ENCODE data around the gene CORO2A.
A peak's percentile ranks its signal among the peaks of the same experiment; 100 is the strongest.
"Not testable (repeated sequence)": the region's sequence is repeated elsewhere in the genome, so short reads cannot be mapped to it uniquely, and the experiment has no call there.

CORO2A gene

GRCh38 chr9:98101416-98101815, 91.0 kb downstream of the CORO2A start:
- DNase-seq: no peak

- no peak for DNase-seq
Measured at GRCh38 chr9:98100456-98100855, 92.0 kb downstream of the CORO2A start.

GRCh38 chr9:98099898-98100297, 92.5 kb downstream of the CORO2A start:
- peak; percentile 93 for DNase-seq

- no peak for DNase-seq
Measured at GRCh38 chr9:98099346-98099745, 93.1 kb downstream of the CORO2A start.

GRCh38 chr9:98097836-98098235, 94.6 kb downstream of the CORO2A start:
- DNase-seq: peak; percentile 62

GRCh38 chr9:98096091-98096490, 96.3 kb downstream of the CORO2A start:
- DNase-seq: no peak

GRCh38 chr9:98095401-98095800, 97.0 kb downstream of the CORO2A start:
- DNase-seq: no peak

- DNase-seq: no peak
Measured at GRCh38 chr9:98094851-98095250, 97.6 kb downstream of the CORO2A start.

- no peak for DNase-seq
Measured at GRCh38 chr9:98094316-98094715, 98.1 kb downstream of the CORO2A start.

GRCh38 chr9:98092613-98092931, 99.9 kb downstream of the CORO2A start:
- no peak for DNase-seq

- DNase-seq: no peak
Measured at GRCh38 chr9:98091735-98092612, 100.5 kb downstream of the CORO2A start.

GRCh38 chr9:98090674-98091073, 101.8 kb downstream of the CORO2A start:
- DNase-seq: not testable (repeated sequence)

- no peak for DNase-seq
Measured at GRCh38 chr9:98087420-98088354, 104.8 kb downstream of the CORO2A start.

- DNase-seq: no peak
Measured at GRCh38 chr9:98086461-98086860, 106.0 kb downstream of the CORO2A start.

- DNase-seq: no peak
Measured at GRCh38 chr9:98085944-98086343, 106.5 kb downstream of the CORO2A start.

GRCh38 chr9:98085058-98085457, 107.4 kb downstream of the CORO2A start:
- DNase-seq: no peak

GRCh38 chr9:98084396-98084795, 108.0 kb downstream of the CORO2A start:
- no peak for DNase-seq

- no peak for DNase-seq
Measured at GRCh38 chr9:98083566-98084183, 108.8 kb downstream of the CORO2A start.

GRCh38 chr9:98083061-98083501, 109.4 kb downstream of the CORO2A start:
- DNase-seq: no peak

- DNase-seq: no peak
Measured at GRCh38 chr9:98081477-98082219, 110.8 kb downstream of the CORO2A start.

- no peak for DNase-seq
Measured at GRCh38 chr9:98080780-98081179, 111.7 kb downstream of the CORO2A start.

- DNase-seq: no peak
Measured at GRCh38 chr9:98080326-98080725, 112.1 kb downstream of the CORO2A start.

- no peak for DNase-seq
Measured at GRCh38 chr9:98078895-98079294, 113.5 kb downstream of the CORO2A start.
